Amygdala (tissue), 56 donors: ENCODE results near the gene RNF130.

Experiments used
- DNase-seq, 56 donors: peaks; one replicate each; lab custom pipeline; 2025; lab: John Stamatoyannopoulos, UW

RNF130 gene

DNA sequence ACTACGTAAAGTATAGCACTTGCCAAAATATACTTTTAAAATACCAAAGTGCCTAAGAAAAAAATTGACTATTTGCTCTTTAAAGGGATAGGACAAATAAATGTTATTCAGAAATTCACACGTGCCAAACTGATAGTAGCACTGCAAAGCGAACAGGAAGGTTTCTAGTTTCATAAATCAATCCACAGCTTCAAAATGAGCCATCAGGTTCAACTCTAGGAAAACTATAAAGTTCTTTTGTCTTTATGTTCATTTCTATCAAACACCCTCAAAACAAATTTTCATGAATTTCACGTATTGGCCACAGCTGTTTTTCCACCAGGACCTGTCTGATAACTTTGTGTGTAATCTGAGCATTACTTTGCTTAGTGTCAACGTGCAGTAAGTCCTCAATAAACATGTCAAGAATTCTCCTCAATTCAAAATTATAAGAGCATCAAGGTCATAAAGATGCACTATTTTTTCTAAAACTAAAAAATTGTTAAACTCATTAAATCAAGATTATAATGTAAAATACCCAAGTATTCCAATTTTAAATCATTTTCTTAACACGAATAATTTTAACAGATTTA lies 3.0 kb downstream of the RNF130 start:
- DNase-seq = no peak

DNA sequence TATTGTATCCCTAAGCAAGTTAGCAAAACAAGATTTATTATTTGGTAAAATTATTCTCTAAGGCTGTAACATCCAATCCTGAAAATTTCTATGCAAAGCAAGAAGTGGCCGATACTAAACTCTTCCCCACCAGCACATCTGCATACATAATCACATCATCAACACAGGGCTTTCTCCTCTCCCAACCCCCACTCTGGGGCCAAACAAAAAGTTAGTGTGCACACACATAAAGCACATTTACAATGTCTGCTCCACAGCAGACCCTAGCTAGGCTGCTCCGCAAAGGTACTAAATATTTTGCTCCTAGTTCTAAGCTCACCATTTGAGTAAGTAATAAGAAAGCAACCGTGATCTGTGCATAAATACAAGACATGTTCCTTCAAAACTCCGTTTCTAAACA lies 3.6 kb downstream of the RNF130 start:
- peak in 34 of 56 donors; percentile 18 to 83 (median 53) for DNase-seq

DNA sequence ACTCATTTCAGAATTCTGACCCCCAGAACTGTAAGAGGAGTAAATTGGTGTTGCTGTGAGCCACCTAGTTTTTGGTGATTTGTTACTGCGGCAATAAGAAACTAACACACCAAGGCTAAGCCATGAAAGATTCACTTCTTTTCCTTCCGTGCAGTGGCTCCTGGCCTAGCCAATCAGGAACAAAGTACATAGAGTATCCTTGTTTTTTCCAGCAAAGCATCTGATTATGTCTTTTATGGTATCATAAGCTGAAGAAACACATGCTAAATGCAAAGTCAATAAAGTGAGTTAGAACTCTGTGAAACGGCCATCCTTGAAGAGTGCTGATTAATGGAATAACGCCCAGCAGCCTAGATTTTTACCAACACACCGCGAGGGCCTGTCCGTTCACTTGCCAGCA lies 11.4 kb downstream of the RNF130 start:
- DNase-seq = no peak

DNA sequence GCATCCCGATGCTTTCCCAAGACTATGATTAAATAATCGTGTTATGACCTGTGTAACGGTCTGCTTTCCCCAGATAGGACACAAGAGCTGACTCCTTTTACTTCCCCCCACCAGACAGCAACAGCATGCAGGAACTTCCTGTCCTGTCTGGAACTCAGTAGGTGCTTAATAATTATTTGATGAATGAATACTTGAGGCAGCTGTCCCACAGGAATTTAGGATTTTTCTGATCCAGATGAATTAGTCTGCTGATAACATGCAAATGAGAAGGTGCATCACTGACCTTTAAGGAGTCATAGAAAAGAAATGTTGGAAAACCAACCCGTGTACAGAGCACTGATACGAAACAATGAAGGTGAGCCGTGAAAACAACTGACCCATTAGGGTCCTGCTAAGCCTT lies 12.2 kb downstream of the RNF130 start:
- no peak for DNase-seq

DNA sequence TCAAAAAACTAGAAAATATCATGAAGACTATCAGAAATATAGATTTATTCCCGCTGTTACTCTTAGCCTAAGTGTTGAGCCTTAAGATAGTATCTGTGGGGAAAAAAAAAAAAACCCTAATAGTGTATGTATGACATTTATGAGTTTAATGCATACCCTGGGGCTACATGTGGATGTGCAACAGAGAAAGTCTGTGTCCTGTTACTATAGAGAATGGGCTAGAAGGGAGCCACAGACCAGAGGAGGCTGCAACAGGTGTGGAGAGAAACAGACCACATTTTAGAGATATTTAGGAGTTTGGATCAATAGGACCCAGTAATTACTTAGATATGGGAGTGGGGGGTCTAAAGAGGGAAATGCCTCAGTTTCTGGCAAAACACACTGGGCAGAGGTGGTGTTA lies 15.4 kb downstream of the RNF130 start:
- DNase-seq = no peak

DNA sequence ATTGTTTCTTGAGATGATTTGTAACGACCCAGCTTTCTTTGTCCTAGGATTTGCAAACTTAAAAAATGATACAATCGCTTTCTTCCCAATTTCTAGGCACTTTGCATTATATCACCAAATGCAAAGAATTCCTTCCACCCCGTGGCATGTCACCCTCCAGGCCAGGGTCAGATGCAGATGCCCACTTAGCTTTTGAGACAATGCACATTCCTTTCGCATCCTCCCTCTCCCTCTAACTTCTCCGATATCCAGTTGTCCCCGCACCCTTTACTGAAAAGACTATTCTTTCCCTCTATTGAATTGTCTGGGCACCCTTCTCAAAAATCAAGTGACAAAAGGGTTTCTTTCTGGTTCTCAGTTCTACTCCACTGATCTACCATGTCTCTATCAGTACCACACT lies 17.3 kb downstream of the RNF130 start:
- no peak for DNase-seq

DNA sequence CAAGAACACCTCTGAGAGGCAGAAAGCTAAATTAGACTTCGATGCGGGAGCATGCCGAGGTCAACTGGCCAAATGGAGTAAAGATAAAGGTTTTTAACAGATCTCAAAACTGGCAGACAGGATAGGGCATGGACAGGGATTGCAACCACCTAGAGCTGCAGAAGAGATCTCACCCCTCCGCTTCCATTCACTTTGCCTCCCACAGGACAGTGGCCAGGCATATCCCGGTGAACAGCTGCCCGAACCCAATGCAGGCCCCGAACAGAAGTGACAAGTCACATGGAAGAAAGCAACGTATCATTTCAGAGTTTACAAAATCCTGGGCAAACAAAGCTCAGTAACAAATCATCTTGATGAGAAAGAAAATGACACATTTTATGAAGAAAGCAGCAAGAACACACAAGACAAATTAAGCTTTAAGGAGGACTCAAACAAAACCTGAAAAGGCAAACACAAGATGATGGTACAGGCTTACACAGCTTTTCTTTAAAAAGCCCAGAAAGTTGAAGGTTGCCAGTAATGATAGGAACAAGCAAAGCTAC lies 18.4 kb downstream of the RNF130 start:
- DNase-seq = no peak

DNA sequence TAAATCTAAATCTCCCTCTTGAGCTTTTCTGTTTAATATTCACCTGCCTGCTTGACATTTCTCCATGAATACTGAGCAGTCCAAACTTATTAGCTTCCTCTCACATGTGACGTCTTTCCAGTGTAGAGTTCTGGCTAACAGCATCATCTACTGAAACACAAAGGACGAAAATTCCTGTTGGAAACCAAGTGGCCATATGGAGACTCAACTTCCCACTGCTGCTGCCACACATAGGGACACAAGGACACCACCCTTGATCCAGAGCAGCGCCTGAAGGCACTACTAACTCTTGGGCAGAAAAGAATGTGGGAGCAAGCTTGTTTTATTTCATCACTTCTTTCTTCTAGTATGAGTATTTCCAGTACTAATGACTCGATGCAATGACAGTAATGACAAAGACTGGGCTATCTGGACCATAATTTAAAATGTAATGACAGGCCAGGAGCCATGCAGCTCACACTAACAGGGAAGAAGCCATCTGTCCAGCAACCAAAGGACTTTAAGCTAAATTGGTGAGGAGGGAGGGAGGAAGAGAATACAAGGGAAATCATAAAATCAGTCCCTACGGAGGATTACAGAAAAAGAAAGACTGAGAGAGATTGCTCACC lies 19.2 kb downstream of the RNF130 start:
- DNase-seq = no peak

DNA sequence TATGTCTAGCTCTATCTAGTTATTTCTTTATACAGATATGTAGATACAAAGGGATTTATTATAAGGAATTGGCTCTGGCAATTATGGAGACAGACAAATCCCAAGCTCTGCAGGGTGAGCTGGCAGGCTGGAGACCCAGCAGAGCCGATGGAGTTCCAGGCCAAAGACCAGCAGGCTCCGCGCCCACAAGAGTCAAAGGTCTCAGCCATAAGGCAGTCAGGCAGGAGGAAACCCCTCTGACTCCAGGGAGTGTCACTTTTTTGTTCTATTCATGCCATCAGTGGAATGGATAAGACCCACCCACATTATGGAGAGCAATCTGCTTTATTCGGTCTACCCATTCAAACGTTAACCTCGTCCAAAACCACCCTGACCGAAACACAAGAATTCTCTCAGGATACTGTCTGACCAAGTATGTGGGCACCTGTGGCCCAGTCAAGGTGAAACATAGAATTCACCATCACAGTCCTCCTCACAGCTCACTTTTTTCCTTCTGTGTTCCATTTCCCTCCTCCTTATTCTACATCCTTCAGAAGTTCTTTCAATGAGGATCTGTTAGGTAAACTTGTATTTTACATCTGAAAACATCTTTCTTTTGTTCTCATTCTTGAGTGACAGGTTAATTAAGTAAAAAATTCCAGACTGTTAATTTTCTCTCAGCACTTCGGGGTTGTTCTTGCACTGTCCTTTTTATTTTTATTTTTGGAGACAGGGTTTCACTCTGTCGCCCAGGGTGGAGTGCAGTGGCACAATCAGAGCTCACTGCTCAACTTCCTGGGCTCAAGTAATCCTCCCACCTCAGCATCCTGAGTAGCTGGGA lies 21.2 kb downstream of the RNF130 start:
- DNase-seq = peak in 1 of 56 donors; percentile 20

DNA sequence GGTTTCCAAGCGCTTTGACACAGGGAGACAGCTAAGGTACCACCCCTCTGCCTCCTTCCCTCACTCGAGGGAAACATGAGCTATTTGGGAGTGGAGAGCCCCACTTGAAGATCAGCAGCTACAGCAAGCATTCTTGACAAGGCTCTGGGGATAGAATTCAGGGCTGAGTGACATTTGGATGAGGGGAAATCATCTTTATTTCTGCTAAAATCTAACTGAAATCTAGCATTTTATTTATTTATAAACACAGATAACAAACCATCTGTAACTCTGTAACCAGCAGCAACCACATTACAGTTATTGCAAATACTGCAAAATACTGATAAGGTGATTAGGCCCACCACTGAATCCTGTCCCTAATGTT lies 22.4 kb downstream of the RNF130 start:
- no peak for DNase-seq

DNA sequence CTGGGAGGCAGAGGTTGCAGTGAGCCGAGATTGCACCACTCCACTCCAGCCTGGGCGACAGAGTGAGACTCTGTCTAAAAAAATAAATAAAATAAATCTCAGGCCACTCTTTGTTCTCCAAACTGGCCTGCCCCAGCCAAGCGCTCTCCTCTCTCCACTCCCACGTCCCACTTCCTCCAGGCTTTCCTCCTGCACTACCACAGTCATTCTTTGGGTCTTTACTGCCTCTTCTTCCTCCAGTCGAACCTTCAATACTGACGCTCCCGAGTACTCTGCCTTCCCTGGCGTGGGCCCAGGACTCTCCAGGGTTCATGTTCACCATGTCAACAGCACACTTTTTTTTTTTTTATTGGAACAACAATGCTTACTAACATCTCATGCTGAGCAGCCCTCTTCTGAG lies 23.9 kb downstream of the RNF130 start:
- peak in 4 of 56 donors; percentile 24 to 43 (median 35) for DNase-seq

DNA sequence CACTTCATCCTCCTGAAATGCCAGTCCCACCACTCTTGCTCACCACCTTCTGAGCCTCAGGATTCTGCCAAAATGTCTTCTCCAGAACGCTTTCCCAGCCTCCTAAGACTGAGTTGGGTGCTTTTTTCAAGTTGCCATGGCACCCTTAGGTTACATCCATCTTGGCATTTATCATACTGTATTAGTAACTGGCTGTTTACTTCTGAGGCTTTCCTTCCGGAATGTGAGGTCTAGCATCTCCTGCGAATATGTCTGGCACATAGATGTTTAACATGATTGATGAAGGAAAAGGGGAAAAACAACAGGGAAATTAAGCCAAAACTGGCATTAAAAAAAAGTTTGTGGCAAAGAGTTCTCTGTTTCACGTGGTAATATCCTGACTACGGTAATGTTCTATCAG lies 24.9 kb downstream of the RNF130 start:
- DNase-seq = no peak

DNA sequence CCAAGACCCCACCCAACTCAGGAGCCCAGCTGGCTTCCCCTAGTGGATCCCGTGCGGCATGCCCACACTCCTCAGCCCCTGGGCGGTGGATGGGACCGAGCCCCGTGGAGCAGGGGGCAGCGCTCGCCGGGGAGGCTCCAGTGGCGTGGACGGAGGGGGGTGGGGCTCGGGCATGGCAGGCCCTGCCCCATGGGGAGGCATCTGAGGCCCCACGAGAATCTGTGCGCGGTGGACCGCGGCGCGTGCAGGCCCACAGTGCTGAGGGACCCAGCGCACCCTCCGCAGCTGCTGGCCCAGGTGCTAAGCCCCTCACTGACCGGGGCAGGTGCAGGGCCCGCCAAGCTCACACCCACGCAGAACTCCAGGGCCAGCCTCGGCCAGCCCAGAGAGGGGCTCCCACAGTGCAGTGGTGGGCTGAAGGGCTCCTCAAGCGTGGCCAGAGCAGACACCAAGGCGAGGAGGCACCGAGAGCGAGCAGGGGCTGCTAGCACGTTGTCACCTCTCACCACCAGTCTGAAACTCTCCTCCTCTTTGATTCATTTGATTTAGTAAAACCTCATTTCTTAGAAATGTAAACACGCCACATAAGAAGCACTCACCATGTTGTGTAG lies 25.6 kb downstream of the RNF130 start:
- DNase-seq = no peak

DNA sequence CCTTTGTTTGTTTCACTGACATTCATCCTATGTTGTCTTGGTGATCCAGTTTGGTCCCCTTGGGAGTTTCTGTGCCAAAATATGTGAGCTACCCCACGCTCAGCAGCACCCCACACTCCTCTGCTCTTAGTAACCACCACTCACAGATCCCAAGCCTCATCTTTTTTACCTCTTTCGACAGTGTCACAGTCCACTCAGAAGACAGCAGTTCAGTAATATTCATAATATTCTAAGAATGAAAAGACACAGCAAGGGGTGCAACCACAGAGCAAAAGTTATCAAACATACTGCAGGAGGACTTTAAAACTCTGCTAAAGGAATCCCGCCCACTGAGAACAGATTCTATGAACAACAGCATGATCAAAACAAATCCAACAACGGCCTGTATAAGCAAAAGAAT lies 28.2 kb downstream of the RNF130 start:
- no peak for DNase-seq

DNA sequence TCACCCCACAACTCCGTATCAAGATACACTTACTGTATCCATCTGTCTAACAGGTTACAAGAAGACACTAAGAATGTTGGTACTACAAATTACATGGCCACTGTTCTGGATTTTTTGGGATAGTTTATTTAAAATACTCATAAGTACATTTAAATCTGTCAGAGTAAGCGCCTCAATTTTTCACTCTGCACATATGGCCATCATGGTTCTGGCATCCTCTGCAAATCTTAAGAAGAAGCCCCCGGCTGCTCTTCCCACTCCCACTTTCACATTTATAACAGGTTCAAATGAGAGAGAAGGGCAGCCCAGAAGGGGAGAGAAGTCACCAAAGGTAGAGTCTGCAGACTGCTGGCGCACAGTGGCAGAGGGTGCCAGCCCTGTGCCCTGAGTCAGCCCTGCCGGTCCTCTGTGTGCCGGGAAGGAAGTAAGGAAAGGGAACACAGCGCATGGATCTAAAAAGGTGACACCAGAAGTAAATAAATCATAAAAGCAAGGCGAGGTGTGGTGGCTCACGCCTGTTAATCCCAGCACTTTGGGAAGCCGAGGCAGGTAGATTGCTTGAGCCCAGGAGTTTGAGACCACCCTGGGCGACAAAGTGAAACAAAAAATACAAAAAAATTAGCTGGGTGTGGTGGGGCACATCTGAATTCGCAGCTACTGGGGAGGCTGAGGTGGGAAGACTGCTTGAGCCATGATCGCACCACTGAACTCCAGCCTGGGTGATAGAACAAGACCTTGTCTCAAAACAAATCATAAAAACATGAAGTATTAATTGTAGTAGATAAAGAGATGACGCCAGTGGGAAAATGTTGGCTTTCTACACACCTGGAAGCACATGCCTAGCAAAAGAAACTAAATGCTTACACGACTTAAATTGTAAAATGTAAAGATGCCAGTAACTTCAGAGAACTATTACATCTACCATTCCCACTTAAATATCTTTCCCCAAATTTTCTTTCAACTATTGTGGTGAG lies 30.0 kb downstream of the RNF130 start:
- DNase-seq = no peak

DNA sequence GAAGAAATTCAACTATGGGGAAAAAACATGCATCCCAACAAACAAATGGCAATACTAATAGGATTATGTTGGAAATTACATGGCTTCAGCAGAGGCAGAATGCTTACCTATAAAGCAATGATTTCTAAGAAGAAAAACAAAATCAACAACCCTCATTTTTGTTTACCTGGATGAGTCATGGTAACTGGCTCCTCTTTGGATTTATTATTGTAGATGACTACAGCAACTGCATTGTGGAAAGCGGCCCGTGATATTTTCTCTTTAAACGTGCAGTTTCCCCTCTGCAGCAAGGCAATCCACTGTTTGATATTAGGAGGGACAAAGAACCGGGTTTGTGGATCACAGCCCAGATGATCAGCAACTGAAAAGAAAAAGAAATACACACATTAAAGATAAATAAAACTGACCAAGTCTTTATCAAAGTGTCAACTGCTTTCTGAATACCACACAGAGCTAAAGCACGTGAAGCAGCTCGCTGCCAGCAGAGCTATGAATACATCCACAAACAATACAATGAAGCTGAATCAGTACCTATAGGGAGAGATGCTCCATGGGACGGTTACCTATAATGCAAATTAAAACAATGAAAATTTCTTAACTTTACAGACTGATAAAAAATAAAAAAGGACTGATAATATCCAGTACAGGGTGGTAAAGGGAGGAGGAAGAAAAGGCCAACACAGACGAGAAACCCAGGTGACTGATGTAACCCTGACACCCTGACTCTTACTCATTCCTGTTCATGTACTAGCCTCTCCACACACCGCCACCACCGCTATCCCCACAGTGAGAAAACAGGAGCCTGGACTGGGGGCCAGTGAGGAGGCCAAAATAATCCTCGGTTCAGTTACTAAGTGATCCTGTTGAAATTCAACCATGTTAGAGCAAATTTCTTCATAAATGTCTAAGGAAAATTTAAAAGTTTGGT lies 31.0 kb downstream of the RNF130 start:
- DNase-seq = no peak

DNA sequence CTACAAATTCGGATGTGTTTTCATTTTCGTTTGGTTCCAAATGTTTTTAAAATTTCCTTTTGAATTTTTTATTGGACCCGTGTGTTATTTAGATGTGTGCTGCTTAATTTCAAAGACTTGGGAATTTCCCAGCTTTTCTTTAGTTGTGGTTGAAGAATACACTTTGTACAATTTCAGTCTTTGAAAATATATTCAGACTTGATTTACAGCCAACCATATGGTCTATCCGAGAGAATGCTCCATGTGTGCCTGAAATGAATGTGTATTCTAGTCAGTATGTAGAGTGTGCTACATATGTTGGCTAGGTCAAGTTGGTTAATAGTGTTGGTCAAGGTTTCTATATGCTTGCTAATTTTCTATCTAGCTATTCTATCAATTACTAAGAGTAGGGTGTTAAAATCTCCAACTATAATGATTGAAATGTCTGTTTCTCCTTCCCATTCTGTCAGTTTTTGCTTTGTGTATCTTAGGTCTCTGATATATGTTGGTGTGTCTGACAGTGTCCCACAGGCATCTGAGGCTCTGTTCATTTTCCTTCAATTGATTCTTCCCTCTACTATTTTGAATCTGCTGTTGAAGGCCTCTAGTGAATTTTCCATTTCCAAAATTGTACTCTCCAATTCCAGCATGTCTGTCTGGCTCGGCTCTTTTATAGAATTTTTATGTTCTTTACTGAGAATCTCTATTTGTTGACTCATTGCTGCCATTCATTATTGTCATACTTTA lies 36.2 kb downstream of the RNF130 start:
- DNase-seq = no peak

DNA sequence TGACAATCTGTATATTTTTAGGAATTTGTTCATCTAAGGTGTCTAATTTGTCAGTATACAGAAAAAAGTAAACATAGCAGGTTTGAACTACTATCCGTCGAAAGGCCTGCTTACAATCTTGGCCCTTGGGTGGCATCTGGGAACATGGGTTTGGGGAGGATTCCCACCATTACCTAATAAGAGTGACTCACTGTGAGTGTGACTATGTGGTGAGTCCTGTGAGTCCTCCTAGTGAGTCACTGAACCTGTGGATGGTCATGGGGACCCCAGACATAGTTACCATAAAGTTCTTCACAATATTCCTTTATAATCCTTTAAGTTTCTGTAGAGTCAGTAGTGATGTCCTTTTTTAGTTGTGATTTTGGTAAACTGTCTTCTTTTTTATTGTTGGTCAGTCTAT lies 37.0 kb downstream of the RNF130 start:
- no peak for DNase-seq
